PC-9 (cell line): Measurements from ENCODE around the gene HES4. TPM values are rescaled to one million over a fixed set of nuclear protein-coding genes. Genes with fewer than 3 reads are reported as not detected.
"Not testable (repeated sequence)": the region's sequence is repeated elsewhere in the genome, so short reads cannot be mapped to it uniquely, and the experiment has no call there.

ENCODE experiments used
- BruUV-seq: library from RNA; stranded (reverse); fragments of 400-500 nt; replicated peaks from 2 replicates; lab custom pipeline; 2021; lab: Mats Ljungman, UMichigan
- CTCF ChIA-PET: fragments of 300-600 bp; sonication (Branson Sonifier 250); formaldehyde crosslinking; loops from one replicate; lab custom pipeline; 2022; ENCODE audit warnings: antibody characterized with exemption; lab: Charles Lee
- POLR2A ChIA-PET: fragments of 300-600 bp; sonication (Branson Sonifier 250); formaldehyde crosslinking; loops from one replicate; lab custom pipeline; 2022; ENCODE audit warnings: antibody characterized with exemption; ENCODE audit not compliant: unreplicated experiment; lab: Charles Lee
- DNase-seq, 2 experiments: peaks; one replicate each; pipeline versions ENCODE4 v3.0.0 to v3.0.0-alpha.2; 2015 to 2022; ENCODE audit warnings: mixed read lengths in 1 of 2
- H2AFZ ChIP-seq: fragments of 200-600 bp; sonication (generic); 2 replicates; pipeline ENCODE4 v1.8.1; 2017; ENCODE audit warnings: antibody characterized with exemption
- H3F3A ChIP-seq: fragments of 200-600 bp; sonication (generic); 2 replicates; pipeline ENCODE4 v1.8.1; 2017; ENCODE audit warnings: antibody characterized with exemption, mild to moderate bottlenecking, low read depth; ENCODE audit not compliant: insufficient read depth
- H3K27ac ChIP-seq: fragments of 200-600 bp; sonication (generic); 2 replicates; pipeline ENCODE4 v1.6.1; 2016; ENCODE audit warnings: mixed run types
- H3K27me3 ChIP-seq: fragments of 200-600 bp; sonication (generic); 2 replicates; pipeline ENCODE4 v1.6.1; 2016; ENCODE audit warnings: low read depth, mixed run types; ENCODE audit not compliant: insufficient read depth
- H3K36me3 ChIP-seq: fragments of 200-600 bp; sonication (generic); 2 replicates; pipeline ENCODE4 v1.6.1; 2016; ENCODE audit warnings: low read depth, mixed run types
- H3K4me1 ChIP-seq: fragments of 200-600 bp; sonication (generic); replicated peaks from 2 replicates; pipeline ENCODE4 v1.6.1; 2016; ENCODE audit warnings: mixed run types; ENCODE audit not compliant: insufficient read depth
- H3K4me2 ChIP-seq: fragments of 200-600 bp; sonication (generic); 2 replicates; pipeline ENCODE4 v1.6.1; 2017; ENCODE audit warnings: mixed run types
- H3K4me3 ChIP-seq: fragments of 200-600 bp; sonication (generic); 2 replicates; pipeline ENCODE4 v1.6.1; 2016; ENCODE audit warnings: mixed run types
- H3K79me2 ChIP-seq: fragments of 200-600 bp; sonication (generic); 2 replicates; pipeline ENCODE4 v1.6.1; 2017; ENCODE audit warnings: low read depth, mixed run types
- H3K9me2 ChIP-seq: fragments of 200-600 bp; sonication (generic); 2 replicates; pipeline ENCODE4 v1.8.1; 2017; ENCODE audit warnings: mild to moderate bottlenecking; ENCODE audit not compliant: insufficient read depth
- H3K9me3 ChIP-seq: fragments of 200-600 bp; sonication (generic); 2 replicates; pipeline ENCODE4 v1.8.1; 2016; ENCODE audit warnings: low read depth; ENCODE audit not compliant: insufficient read depth
- H4K20me1 ChIP-seq: fragments of 200-600 bp; sonication (generic); 2 replicates; pipeline ENCODE4 v1.8.1; 2017; ENCODE audit not compliant: insufficient read depth
- CTCF ChIP-seq: fragments of 200-600 bp; sonication (generic); conservative IDR thresholded peaks from 2 replicates; pipeline ENCODE4 v1.6.1; 2017; ENCODE audit warnings: mixed run types, antibody characterized with exemption, mild to moderate bottlenecking, moderate library complexity
- EZH2 ChIP-seq: fragments of 200-600 bp; sonication (generic); IDR thresholded peaks from 2 replicates; pipeline ENCODE4 v1.8.0; 2017; ENCODE audit warnings: antibody characterized with exemption, low read depth
- intact Hi-C: fragments of 100-400 bp; cut with micrococcal nuclease; formaldehyde crosslinking; loops from one replicate; pipeline ENCODE4 v1.10.0; 2022; ENCODE audit not compliant: unreplicated experiment
- total RNA-seq: library from RNA; stranded (reverse); gene quantifications from 2 replicates; pipeline ENCODE4 v1.2.3, GENCODE V29; 2021

Gene HES4
- total RNA-seq, 1 experiment from 2014 or later: 19.2 TPM

GRCh38 chr1:978835-979743, 20.8 kb downstream of the HES4 start:
- Histone ChIP-seq H2AFZ (no peak overlapping the region), H3K27ac (no peak overlapping the region), H3K79me2 (no peaks in the 10 kb centered on the region), H3K4me2 (no peak overlapping the region), H3K4me3 (no peak overlapping the region), H3F3A (peaks cover 39% of the 10 kb centered on the region), H3K9me2 (no peaks in the 10 kb centered on the region), H3K36me3 (no peaks in the 10 kb centered on the region), H3K4me1 (peaks cover 13% of the 10 kb centered on the region), H3K9me3 (no peaks in the 10 kb centered on the region), H3K27me3 (no peaks in the 10 kb centered on the region), H4K20me1 (no peaks in the 10 kb centered on the region)
- ChIA-PET CTCF (no interaction called here), POLR2A (no interaction called here)
- no peak for DNase-seq
- no TSS peak for BruUV-seq
- intact Hi-C loops: no loop called here
- no peak for TF ChIP-seq CTCF
- no peak for TF ChIP-seq EZH2

GRCh38 chr1:978069-978834, 21.6 kb downstream of the HES4 start:
- BruUV-seq: no TSS peak
- no peaks in the 10 kb centered on the region for H4K20me1 ChIP-seq

GRCh38 chr1:976791-977190, 23.1 kb downstream of the HES4 start:
- Histone ChIP-seq H3F3A (peaks cover 33% of the 10 kb centered on the region), H3K4me1 (peaks cover 13% of the 10 kb centered on the region)
- H3K27me3 ChIP-seq, H3K36me3 ChIP-seq, H3K9me2 ChIP-seq, BruUV-seq, H3K27ac ChIP-seq, H3K9me3 ChIP-seq, H3K4me2 ChIP-seq, DNase-seq, H4K20me1 ChIP-seq, POLR2A ChIA-PET, H3K79me2 ChIP-seq, H2AFZ ChIP-seq, H3K4me3 ChIP-seq: not testable (repeated sequence)
- intact Hi-C loops: loop anchor here (1.0 to 2.0 kb wide), 2 partner anchors 72 to 106 kb away; no protein-coding TSS in a partner anchor
- CTCF ChIA-PET: interaction anchor here (0.6 to 0.7 kb wide), 3 partner anchors 10 to 288 kb away, joined by 3 to 5 read pairs (median 5); no protein-coding TSS in a partner anchor

More at GRCh38 chr1:978069-978834, 21.6 kb downstream of the HES4 start:
- Histone ChIP-seq H3K4me3 (no peak overlapping the region), H3K9me2 (no peaks in the 10 kb centered on the region), H3K4me2 (no peak overlapping the region), H3K36me3 (no peaks in the 10 kb centered on the region), H3K9me3 (no peaks in the 10 kb centered on the region), H2AFZ (no peak overlapping the region), H3K27me3 (no peaks in the 10 kb centered on the region), H3K4me1 (peaks cover 13% of the 10 kb centered on the region), H3K79me2 (no peaks in the 10 kb centered on the region), H3F3A (peaks cover 34% of the 10 kb centered on the region), H3K27ac (no peak overlapping the region)
- ChIA-PET CTCF (no interaction called here), POLR2A (no interaction called here)
- no peak for TF ChIP-seq CTCF
- no peak for TF ChIP-seq EZH2
- no peak for DNase-seq
- intact Hi-C loops: no loop called here
